GM18951 (cell line): ENCODE results near the gene PAX7.
"Not testable (repeated sequence)": the region's sequence is repeated elsewhere in the genome, so short reads cannot be mapped to it uniquely, and the experiment has no call there.

Experiments used
- POLR2A ChIP-seq: IDR thresholded peaks from 4 replicates; pipeline ENCODE4 v1.6.1; 2011; ENCODE audit warnings: mild to moderate bottlenecking; ENCODE audit not compliant: insufficient read length, insufficient read depth; ENCODE audit errors: extremely low read depth
- in situ Hi-C: fragments of 300-500 bp; cut with MboI; formaldehyde crosslinking; loops from one replicate; pipeline ENCODE4 v1.12.0; 2022; ENCODE audit warnings: low sequenced_read_pairs, mixed read lengths, inconsistent platforms; ENCODE audit not compliant: unreplicated experiment

The PAX7 gene

DNA sequence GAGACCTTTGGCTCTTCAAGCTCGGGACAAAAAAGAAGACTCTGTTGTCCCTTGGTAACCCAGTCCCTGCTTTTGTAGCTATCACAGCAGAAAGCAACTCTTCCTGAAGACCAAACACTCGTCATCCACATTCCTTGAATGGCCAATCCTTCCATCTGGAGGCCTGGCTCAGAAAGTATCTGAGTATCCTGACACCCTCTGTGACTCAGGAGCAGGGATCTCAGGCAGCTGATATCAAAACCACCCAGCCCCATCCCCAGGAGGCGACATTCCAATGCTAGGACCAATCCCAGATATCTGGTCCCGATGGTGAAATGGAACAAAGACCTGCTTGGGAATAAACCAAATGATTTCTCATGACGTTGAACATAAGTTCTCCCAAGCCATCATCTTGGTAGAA lies 116.3 kb downstream of the PAX7 start:
- no peak for TF ChIP-seq POLR2A
- in situ Hi-C loops = no loop called here

DNA sequence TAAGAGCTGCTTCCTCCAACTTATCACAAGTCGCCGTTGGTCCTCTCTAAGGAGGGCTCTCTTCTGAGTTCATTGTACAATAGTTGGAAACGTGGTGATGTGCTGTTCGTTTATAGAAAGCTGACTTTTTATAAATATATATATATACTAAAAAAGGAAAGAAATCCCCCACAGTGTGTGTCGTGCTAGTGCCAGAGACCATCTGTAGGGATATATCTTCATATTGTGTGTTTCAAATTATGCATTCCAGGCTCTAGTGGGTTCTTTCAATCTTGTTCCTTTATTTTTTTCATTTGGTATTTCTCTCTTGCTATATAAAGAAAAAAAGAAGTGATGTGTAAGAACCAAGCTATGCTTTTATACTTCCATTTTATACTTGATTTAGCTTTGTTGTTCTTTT lies 117.0 kb downstream of the PAX7 start:
- in situ Hi-C loops = no loop called here
- TF ChIP-seq POLR2A = no peak

- no peak for TF ChIP-seq POLR2A
- in situ Hi-C loops = no loop called here
Observed at GRCh38 chr1:18748435-18748834, 117.8 kb downstream of the PAX7 start.

GRCh38 chr1:18749569-18749968 lies 118.9 kb downstream of the PAX7 start:
- in situ Hi-C loops = no loop called here
- no peak for TF ChIP-seq POLR2A

GRCh38 chr1:18750600-18750999 lies 120.0 kb downstream of the PAX7 start:
- TF ChIP-seq POLR2A = no peak

GRCh38 chr1:18751425-18751824 lies 120.8 kb downstream of the PAX7 start:
- no peak for TF ChIP-seq POLR2A

More at GRCh38 chr1:18750600-18750999, 120.0 kb downstream of the PAX7 start:
- in situ Hi-C loops = no loop called here

GRCh38 chr1:18752409-18752808 lies 121.8 kb downstream of the PAX7 start:
- in situ Hi-C loops = no loop called here
- TF ChIP-seq POLR2A = no peak

More at GRCh38 chr1:18751425-18751824, 120.8 kb downstream of the PAX7 start:
- in situ Hi-C loops = no loop called here

- in situ Hi-C loops = no loop called here
- TF ChIP-seq POLR2A = no peak
Observed at GRCh38 chr1:18760156-18760555, 129.5 kb downstream of the PAX7 start.

DNA sequence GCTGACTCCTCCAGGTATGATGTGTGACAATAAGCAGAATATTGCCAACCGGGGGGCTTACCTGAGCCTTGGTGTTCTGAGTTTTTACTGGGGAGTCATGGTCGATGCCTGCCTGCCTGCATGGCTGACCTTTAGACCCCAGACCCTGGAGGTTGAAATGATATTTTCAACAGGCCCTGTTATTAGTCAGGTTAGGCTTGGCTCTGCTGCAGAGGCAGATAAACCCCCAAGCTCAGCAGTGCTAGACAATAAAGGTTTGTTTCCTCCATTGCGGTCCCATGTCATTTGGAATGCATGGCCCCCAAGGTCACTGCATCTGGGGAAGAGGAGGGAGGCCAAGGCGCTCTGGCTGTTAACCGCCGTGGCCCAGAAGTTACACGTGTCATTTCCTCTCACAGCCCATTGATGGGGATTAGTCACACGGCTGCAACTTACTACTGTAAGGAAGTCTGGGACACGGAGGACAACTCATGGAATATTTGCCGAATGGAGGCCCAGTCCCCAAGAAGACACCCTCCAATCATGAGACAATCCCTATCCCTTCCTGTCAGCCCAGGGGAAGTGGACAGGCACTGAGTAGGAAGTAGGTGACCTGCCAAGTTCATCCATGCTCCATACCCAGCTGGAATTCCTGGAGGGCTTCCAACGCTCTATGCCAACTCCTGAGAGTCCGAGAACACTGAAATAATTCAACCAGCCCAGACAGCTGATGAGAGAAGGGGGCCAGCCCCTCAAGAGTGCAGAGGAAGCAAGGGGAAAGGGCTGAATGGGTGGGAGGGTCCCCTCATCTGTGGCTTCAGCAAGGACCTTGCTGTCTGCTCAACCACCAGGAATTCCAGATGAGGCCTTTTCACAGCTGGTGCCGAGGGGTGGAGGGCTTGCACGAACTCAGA lies 131.5 kb downstream of the PAX7 start:
- in situ Hi-C loops = no loop called here
- no peak for TF ChIP-seq POLR2A

DNA sequence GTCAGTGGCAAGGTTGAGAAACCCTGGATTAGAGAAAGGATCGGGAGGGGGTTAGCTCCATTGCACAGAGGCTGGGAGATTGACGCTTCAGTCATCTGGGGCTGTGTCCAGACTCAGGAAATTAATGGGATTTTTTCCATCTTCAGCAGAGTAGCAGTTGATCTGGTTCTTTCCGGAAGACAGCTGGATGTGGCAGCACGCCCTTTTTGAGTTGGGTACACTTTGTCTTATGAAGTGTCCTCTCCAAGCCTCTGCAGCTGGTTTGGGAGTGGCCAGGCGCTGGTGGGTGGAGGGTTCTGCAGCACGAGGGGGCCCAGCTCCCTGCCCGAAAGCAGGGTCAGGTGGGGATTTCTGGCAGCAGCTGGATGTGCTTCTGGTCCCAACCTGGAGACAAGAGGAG lies 133.7 kb downstream of the PAX7 start:
- in situ Hi-C loops = no loop called here
- TF ChIP-seq POLR2A = no peak

DNA sequence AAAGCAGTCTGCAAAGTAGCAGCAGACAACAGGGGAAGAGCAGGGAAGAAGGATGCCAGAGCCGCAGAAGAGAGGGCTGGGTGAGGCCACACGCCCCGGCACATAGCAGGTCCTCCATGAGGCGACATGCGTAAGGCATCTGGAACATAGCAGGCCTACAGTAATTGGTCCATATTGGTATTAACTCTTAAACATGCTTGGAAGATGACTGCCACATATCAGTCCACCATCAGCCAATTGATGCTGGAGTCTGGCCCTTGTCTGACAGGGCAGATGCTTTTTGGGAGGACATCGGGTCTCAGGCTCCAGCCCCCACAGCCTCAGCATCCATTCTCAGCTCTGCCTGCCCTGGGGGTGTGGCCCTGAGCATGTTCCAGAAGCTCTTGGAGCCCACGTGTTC lies 135.1 kb downstream of the PAX7 start:
- in situ Hi-C loops = no loop called here
- TF ChIP-seq POLR2A = no peak

- TF ChIP-seq POLR2A = no peak
- in situ Hi-C loops = no loop called here
Observed at GRCh38 chr1:18766328-18766727, 135.7 kb downstream of the PAX7 start.

DNA sequence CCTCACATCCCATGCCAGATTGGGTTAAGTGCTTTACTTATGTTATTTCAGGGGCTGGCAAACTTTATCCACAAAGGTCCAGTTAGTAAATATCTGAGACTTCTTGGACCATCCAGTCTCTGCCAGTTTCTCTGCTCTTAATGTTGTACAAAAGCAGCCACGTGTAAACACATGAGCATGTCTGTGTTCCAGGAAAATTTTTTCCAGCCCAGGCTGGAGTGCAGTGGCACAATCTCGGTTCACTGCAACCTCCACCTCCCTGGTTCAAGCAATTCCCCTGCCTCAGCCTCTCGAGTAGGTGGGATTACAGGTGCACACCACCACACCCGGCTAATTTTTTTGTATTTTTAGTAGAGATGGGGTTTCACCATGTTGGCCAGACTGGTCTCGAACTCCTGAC lies 136.9 kb downstream of the PAX7 start:
- in situ Hi-C loops = not testable (repeated sequence)

DNA sequence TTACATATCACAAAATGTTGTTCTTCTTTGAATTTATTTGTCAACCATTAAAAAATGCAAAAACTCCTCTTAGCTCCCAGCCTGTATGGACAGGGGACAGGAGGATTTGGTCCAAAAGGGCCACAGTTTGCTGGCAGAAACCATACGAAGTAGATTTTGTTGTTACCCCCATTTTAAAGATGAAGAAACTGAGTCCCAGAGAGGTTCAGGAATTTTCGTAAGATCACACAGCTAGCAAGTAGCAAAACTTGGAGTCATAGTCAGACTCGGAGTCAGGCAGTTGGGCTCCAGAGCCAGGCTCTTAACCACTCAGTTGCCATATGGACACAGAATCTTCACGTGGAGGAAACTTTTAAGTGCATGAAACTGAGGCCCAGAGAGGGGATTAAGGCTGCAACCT lies 137.4 kb downstream of the PAX7 start:
- in situ Hi-C loops = no loop called here
- no peak for TF ChIP-seq POLR2A
